Thoracic aorta (tissue), 2 donors: Measurements from ENCODE around the gene LRRC63. TPM values are rescaled to one million over a fixed set of nuclear protein-coding genes. Genes with fewer than 3 reads are reported as not detected.

Experiments used
- ATAC-seq: fragments of 150-250 bp; one replicate; pipeline ENCODE4 v1.8.0; 2017; ENCODE audit warnings: low read depth; ENCODE audit not compliant: insufficient number of reproducible peaks, low FRiP score
- DNase-seq: peaks from one replicate; pipeline ENCODE4 v3.0.0-alpha.2; 2020; ENCODE audit warnings: low spot score
- H3K27ac ChIP-seq, 2 donors: fragments of 200-600 bp; sonication (generic); 1 replicate in 1 of 2; 2 replicates in 1 of 2; pipeline ENCODE4 v1.5.1; 2016; ENCODE audit warnings: mild to moderate bottlenecking in 2 of 2, moderate library complexity in 2 of 2
- H3K27me3 ChIP-seq: fragments of 200-600 bp; sonication (generic); replicated peaks from 2 replicates; pipeline ENCODE4 v1.6.0; 2016; ENCODE audit warnings: mild to moderate bottlenecking; ENCODE audit not compliant: insufficient read depth
- H3K36me3 ChIP-seq: fragments of 200-600 bp; sonication (generic); one replicate; pipeline ENCODE4 v1.5.1; 2016
- H3K4me1 ChIP-seq, 2 donors: fragments of 200-600 bp; sonication (generic); 1 replicate in 1 of 2; 2 replicates in 1 of 2; pipeline versions ENCODE4 v1.5.1 to v1.6.0; 2016; ENCODE audit warnings: low read depth in 2 of 2, mild to moderate bottlenecking in 1 of 2; ENCODE audit not compliant: control insufficient read depth in 1 of 2
- H3K4me3 ChIP-seq: fragments of 200-600 bp; sonication (generic); 2 replicates; pipeline ENCODE4 v1.5.1; 2016; ENCODE audit warnings: mild to moderate bottlenecking
- H3K9me3 ChIP-seq: fragments of 200-600 bp; sonication (generic); 2 replicates; pipeline ENCODE4 v1.5.1; 2016
- CTCF ChIP-seq: fragments of 200-600 bp; sonication (generic); IDR thresholded peaks from one replicate; pipeline ENCODE4 v1.5.1; 2019; ENCODE audit warnings: antibody characterized with exemption
- total RNA-seq, 2 donors: library from RNA; depleted of rRNA; stranded (reverse); fragments of >200 nt; gene quantifications; one replicate each; pipeline versions ENCODE4 v1.1.0 to v1.2.3, GENCODE V29; 2016

The LRRC63 gene
- total RNA-seq, 2 donors from 2014 or later: 3.6 TPM; not detected in 1

GRCh38 chr13:46181377-46181839 is 30.3 kb upstream of the LRRC63 start:
- H3K27me3 ChIP-seq: no peaks in the 10 kb centered on the region
- H3K36me3 ChIP-seq: no peaks in the 10 kb centered on the region
- no peaks in the 10 kb centered on the region for H3K9me3 ChIP-seq
- peak overlapping the region; percentile 63 for H3K4me3 ChIP-seq
- no peaks in the 10 kb centered on the region for H3K4me1 ChIP-seq
- H3K27ac ChIP-seq: no peak overlapping the region
- DNase-seq (no peak), ATAC-seq (no peak)
- no peak for TF ChIP-seq CTCF

GRCh38 chr13:46181840-46182490 is 29.8 kb upstream of the LRRC63 start, which contains the start of gene LCP1:
LCP1 (minus strand) TSS chr13:46182177; CDS start chr13:46159662, 22,515 bp downstream.
- no peak within 1 kb of the TSS for H3K27ac ChIP-seq
- H3K4me1 ChIP-seq: no peaks in the 10 kb centered on the region
- H3K4me3 ChIP-seq: peak within 1 kb of the TSS; percentile 63
- no peaks in the 10 kb centered on the region for H3K27me3 ChIP-seq
- no peaks in the 10 kb centered on the region for H3K9me3 ChIP-seq
- no peak for ATAC-seq
- TF ChIP-seq CTCF: no peak
- DNase-seq: no peak
- no peaks in the 10 kb centered on the region for H3K36me3 ChIP-seq

- Histone ChIP-seq H3K9me3 (no peaks in the 10 kb centered on the region), H3K27ac (no peak overlapping the region), H3K4me3 (peak overlapping the region; percentile 63), H3K4me1 (no peaks in the 10 kb centered on the region), H3K27me3 (no peaks in the 10 kb centered on the region), H3K36me3 (no peaks in the 10 kb centered on the region)
- no peak for TF ChIP-seq CTCF
- ATAC-seq: no peak
- DNase-seq: no peak
Measured at GRCh38 chr13:46182491-46182877, 29.2 kb upstream of the LRRC63 start.

- no peaks in the 10 kb centered on the region for H3K4me1 ChIP-seq
- H3K27ac ChIP-seq: no peak overlapping the region
- ATAC-seq: no peak
- H3K9me3 ChIP-seq: no peaks in the 10 kb centered on the region
- H3K27me3 ChIP-seq: no peaks in the 10 kb centered on the region
- no peak for TF ChIP-seq CTCF
- DNase-seq: no peak
- H3K36me3 ChIP-seq: no peaks in the 10 kb centered on the region
- no peak overlapping the region for H3K4me3 ChIP-seq
Measured at GRCh38 chr13:46183018-46183946, 28.4 kb upstream of the LRRC63 start.

GRCh38 chr13:46184277-46184699 is 27.4 kb upstream of the LRRC63 start:
- Histone ChIP-seq H3K36me3 (no peaks in the 10 kb centered on the region), H3K4me1 (no peaks in the 10 kb centered on the region), H3K27me3 (no peaks in the 10 kb centered on the region), H3K9me3 (no peaks in the 10 kb centered on the region), H3K27ac (no peak overlapping the region), H3K4me3 (no peak overlapping the region)
- ATAC-seq: no peak
- peak; percentile 16 for TF ChIP-seq CTCF
- no peak for DNase-seq
